Smooth muscle cell (in vitro differentiated cells): ENCODE data around the gene PSME2. TPM values are rescaled to one million over a fixed set of nuclear protein-coding genes. Genes with fewer than 3 reads are reported as not detected.

Experiments
- DNase-seq: peaks from one replicate; lab custom pipeline; 2025; ENCODE audit not compliant: unreplicated experiment; lab: John Stamatoyannopoulos, UW
- H2AFZ ChIP-seq: fragments of 200-600 bp; sonication (generic); 2 replicates; pipeline ENCODE4 v1.6.0; 2016; ENCODE audit warnings: antibody characterized with exemption, low read depth, mild to moderate bottlenecking
- H3F3A ChIP-seq: fragments of 200-600 bp; sonication (generic); 2 replicates; pipeline ENCODE4 v1.6.0; 2017; ENCODE audit warnings: antibody characterized with exemption, low read depth
- H3K27ac ChIP-seq: fragments of 200-600 bp; sonication (generic); 2 replicates; pipeline ENCODE4 v1.5.1; 2016; ENCODE audit warnings: low read depth, mild to moderate bottlenecking
- H3K27me3 ChIP-seq: fragments of 200-600 bp; sonication (generic); 2 replicates; pipeline ENCODE4 v1.6.1; 2016; ENCODE audit warnings: low read depth, mild to moderate bottlenecking
- H3K36me3 ChIP-seq: fragments of 200-600 bp; sonication (generic); 2 replicates; pipeline ENCODE4 v1.5.1; 2016; ENCODE audit warnings: low read depth
- H3K4me1 ChIP-seq: fragments of 200-600 bp; sonication (generic); 2 replicates; pipeline ENCODE4 v1.5.1; 2016; ENCODE audit warnings: low read depth
- H3K4me2 ChIP-seq: fragments of 200-600 bp; sonication (generic); 2 replicates; pipeline ENCODE4 v1.6.0; 2016; ENCODE audit warnings: mild to moderate bottlenecking
- H3K4me3 ChIP-seq: fragments of 200-600 bp; sonication (generic); 2 replicates; pipeline ENCODE4 v1.5.1; 2016; ENCODE audit warnings: mild to moderate bottlenecking
- H3K79me2 ChIP-seq: fragments of 200-600 bp; sonication (generic); 2 replicates; pipeline ENCODE4 v1.6.0; 2016; ENCODE audit warnings: low read depth, mild to moderate bottlenecking
- H3K9ac ChIP-seq: fragments of 200-600 bp; sonication (generic); 2 replicates; pipeline ENCODE4 v1.6.0; 2016; ENCODE audit warnings: low read depth
- H3K9me3 ChIP-seq: fragments of 200-600 bp; sonication (generic); replicated peaks from 2 replicates; pipeline ENCODE4 v1.5.1; 2016; ENCODE audit warnings: low read depth
- H4K20me1 ChIP-seq: fragments of 200-600 bp; sonication (generic); 2 replicates; pipeline ENCODE4 v1.6.0; 2016; ENCODE audit warnings: low read depth
- CTCF ChIP-seq: fragments of 200-600 bp; sonication (generic); IDR thresholded peaks from 2 replicates; pipeline ENCODE4 v1.5.1; 2017; ENCODE audit warnings: borderline replicate concordance, mild to moderate bottlenecking, antibody characterized with exemption; ENCODE audit not compliant: insufficient read depth, poor library complexity, severe bottlenecking
- WGBS: methylation state at CpG from one replicate; pipeline ENCODE4 v1.1.7; 2016; ENCODE audit warnings: low lambda C conversion rate; 5-methylcytosine and 5-hydroxymethylcytosine counted together
- polyA plus RNA-seq: library from polyadenylated mRNA; unstranded; fragments of >200 nt; fragmentation: Nextera tagmentation; extraction: Ambion mirVana; gene quantifications from 2 replicates; pipeline ENCODE4 v1.2.1, GENCODE V29; 2016
- total RNA-seq: library from RNA; depleted of rRNA; stranded (reverse); fragments of >200 nt; gene quantifications from 2 replicates; pipeline ENCODE4 v1.2.3, GENCODE V29; 2014

The PSME2 gene
- total RNA-seq (40.7 and 53.2 TPM in 2 replicates), polyA plus RNA-seq (164 and 166 TPM in 2 replicates)

- peak within 1 kb of the TSS; percentile 93 for H3K27ac ChIP-seq
- peak within 1 kb of the TSS; percentile 86 for H3K4me3 ChIP-seq
- H3K79me2 ChIP-seq = peaks cover 24% of the 10 kb centered on the region
- no peaks in the 10 kb centered on the region for H3K27me3 ChIP-seq
- DNase-seq = peak; percentile 93
- peak within 1 kb of the TSS; percentile 88 for H3K4me2 ChIP-seq
- H4K20me1 ChIP-seq = peaks cover 9% of the 10 kb centered on the region
- peak within 1 kb of the TSS; percentile 85 for H2AFZ ChIP-seq
- H3K4me1 ChIP-seq = peaks cover 15% of the 10 kb centered on the region
- no peak for TF ChIP-seq CTCF
- no peaks in the 10 kb centered on the region for H3K9me3 ChIP-seq
- peaks cover 16% of the 10 kb centered on the region for H3F3A ChIP-seq
- 0% methylated on average over 13 of the region's 25 CpGs for WGBS
- peak within 1 kb of the TSS; percentile 82 for H3K9ac ChIP-seq
- no peaks in the 10 kb centered on the region for H3K36me3 ChIP-seq
Measured at GRCh38 chr14:24146453-24146977, at the start of gene PSME2. PSME2 (minus strand) TSS chr14:24146610; CDS start chr14:24146581, 29 bp downstream.

GRCh38 chr14:24195186-24196070, 49.0 kb upstream of the PSME2 start, which contains the start of gene TM9SF1:
TM9SF1 (minus strand) TSS chr14:24195441; CDS start chr14:24195019, 422 bp downstream.
- Histone ChIP-seq H3K27me3 (no peaks in the 10 kb centered on the region), H3K4me1 (peaks cover 10% of the 10 kb centered on the region), H3K9me3 (no peaks in the 10 kb centered on the region), H3K9ac (peak within 1 kb of the TSS; percentile 99), H3K36me3 (no peaks in the 10 kb centered on the region), H3K4me2 (peak within 1 kb of the TSS; percentile 87), H2AFZ (peak within 1 kb of the TSS; percentile 73), H3K4me3 (peak within 1 kb of the TSS; percentile 86), H3K79me2 (peaks cover 38% of the 10 kb centered on the region), H3F3A (no peaks in the 10 kb centered on the region), H3K27ac (peak within 1 kb of the TSS; percentile 95), H4K20me1 (no peaks in the 10 kb centered on the region)
- no peak for TF ChIP-seq CTCF
- under 1% methylated on average over 83 of the region's 89 CpGs for WGBS
- DNase-seq = peak; percentile 51

GRCh38 chr14:24194873-24195185, 48.4 kb upstream of the PSME2 start:
- DNase-seq = no peak
- Histone ChIP-seq H3K4me3 (peak overlapping the region; percentile 86), H3K9me3 (no peaks in the 10 kb centered on the region), H3K36me3 (no peaks in the 10 kb centered on the region), H3K79me2 (peaks cover 38% of the 10 kb centered on the region), H3K9ac (peak overlapping the region; percentile 99), H3K27ac (peak overlapping the region; percentile 95), H3F3A (peaks cover 2% of the 10 kb centered on the region), H2AFZ (no peak overlapping the region), H3K4me2 (peak overlapping the region; percentile 87), H3K27me3 (no peaks in the 10 kb centered on the region), H3K4me1 (peaks cover 10% of the 10 kb centered on the region), H4K20me1 (no peaks in the 10 kb centered on the region)
- 68% methylated on average over 8 of the region's 8 CpGs for WGBS
- no peak for TF ChIP-seq CTCF
